ENCODE measurements around the gene BIRC7. TPM values are rescaled to one million over a fixed set of nuclear protein-coding genes. Genes with fewer than 3 reads are reported as not detected.

The BIRC7 gene
- total RNA-seq, 2 donors from 2014 or later = not detected

DNA sequence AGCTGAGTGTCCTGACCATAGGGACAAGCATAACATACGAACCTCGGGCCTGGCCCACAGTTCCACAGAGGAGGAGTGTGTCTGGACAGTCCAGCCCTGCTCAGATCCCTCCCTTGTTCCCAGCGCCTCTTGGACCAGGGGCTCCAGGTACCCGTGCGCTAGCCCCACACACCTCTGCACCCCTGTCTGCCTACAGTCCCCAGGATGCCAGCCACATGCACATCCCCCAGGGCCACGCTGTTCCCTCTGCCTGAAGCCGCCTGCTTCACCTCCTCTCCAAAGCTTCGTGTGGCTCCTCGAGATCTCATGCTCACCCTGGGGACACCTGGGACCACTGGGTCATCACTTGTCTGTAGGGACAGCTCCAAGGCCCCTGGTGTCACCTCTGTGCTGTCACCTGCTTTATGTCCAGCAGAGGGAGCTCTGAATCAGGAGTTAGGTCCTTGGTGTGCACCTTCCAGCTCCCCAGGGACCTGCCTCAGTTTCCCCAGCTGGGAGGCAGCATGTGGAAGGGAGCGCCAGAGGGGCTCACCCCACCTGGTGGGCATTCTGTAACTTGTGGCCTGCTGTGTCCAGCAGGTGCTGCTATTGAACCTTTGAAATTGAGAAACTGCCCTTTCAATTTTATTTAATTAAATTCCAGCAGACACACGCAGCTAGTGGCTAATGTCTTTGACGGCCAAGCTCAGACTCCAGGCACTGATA, 12.4 kb upstream of the BIRC7 start:
- H3K9me3 ChIP-seq = no peaks in the 10 kb centered on the region
- DNase-seq = peak; percentile 28 to 56 (median 48)
- H3K27ac ChIP-seq = no peak overlapping the region
- H3K27me3 ChIP-seq = no peaks in the 10 kb centered on the region
- intact Hi-C loops (cut with DNase I) = no loop called here
- H3K36me3 ChIP-seq (replicated peaks in 1 of 2; ENCODE audit: insufficient read depth in 1 of 2, low read depth in 2 of 2) = no peaks in the 10 kb centered on the region
- peaks cover 8% of the 10 kb centered on the region for H3K4me1 ChIP-seq
- WGBS, 2 donors = 29 to 30% methylated on average over 9 to 12 of the region's 12 CpGs
- TF ChIP-seq, protein P1, sequence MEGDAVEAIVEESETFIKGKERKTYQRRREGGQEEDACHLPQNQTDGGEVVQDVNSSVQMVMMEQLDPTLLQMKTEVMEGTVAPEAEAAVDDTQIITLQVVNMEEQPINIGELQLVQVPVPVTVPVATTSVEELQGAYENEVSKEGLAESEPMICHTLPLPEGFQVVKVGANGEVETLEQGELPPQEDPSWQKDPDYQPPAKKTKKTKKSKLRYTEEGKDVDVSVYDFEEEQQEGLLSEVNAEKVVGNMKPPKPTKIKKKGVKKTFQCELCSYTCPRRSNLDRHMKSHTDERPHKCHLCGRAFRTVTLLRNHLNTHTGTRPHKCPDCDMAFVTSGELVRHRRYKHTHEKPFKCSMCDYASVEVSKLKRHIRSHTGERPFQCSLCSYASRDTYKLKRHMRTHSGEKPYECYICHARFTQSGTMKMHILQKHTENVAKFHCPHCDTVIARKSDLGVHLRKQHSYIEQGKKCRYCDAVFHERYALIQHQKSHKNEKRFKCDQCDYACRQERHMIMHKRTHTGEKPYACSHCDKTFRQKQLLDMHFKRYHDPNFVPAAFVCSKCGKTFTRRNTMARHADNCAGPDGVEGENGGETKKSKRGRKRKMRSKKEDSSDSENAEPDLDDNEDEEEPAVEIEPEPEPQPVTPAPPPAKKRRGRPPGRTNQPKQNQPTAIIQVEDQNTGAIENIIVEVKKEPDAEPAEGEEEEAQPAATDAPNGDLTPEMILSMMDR (IDR thresholded peaks at IDR 0.05) = peak; percentile 47 to 64 (median 55)
- TF ChIP-seq POLR2A (IDR thresholded peaks at IDR 0.05) = no peak
- ATAC-seq = no peak
- no peak overlapping the region for H3K4me3 ChIP-seq

DNA sequence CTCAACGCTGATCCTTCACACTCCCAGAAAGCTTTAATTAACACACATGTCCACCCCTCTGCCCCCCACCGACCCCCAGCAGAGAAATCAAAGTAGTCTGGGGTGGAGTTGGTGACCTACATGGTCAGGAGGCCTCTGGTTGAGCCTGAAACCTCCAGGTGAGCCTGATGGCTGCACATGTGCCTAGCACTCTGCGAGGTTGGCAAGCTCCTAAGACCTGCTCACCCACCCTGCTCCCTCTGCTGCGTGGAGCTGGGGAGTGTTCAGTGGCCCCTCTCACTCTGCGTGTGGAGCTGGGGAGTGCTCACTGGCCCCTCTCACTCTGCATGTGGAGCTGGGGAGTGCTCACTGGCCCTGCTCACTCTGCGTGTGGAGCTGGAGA, 11.9 kb upstream of the BIRC7 start:
- DNase-seq (no peak), ATAC-seq (no peak)
- no peaks in the 10 kb centered on the region for H3K36me3 ChIP-seq (replicated peaks in 1 of 2; ENCODE audit: insufficient read depth in 1 of 2, low read depth in 2 of 2)
- no peaks in the 10 kb centered on the region for H3K9me3 ChIP-seq
- intact Hi-C loops (cut with DNase I) = no loop called here
- no peak overlapping the region for H3K4me3 ChIP-seq
- peaks cover 8% of the 10 kb centered on the region for H3K4me1 ChIP-seq
- WGBS, 2 donors = 58 to 66% methylated on average over 5 to 6 of the region's 6 CpGs
- TF ChIP-seq, protein P1 (IDR thresholded peaks at IDR 0.05) = no peak
- TF ChIP-seq POLR2A (IDR thresholded peaks at IDR 0.05) = no peak
- H3K27ac ChIP-seq = no peak overlapping the region
- H3K27me3 ChIP-seq = no peaks in the 10 kb centered on the region

DNA sequence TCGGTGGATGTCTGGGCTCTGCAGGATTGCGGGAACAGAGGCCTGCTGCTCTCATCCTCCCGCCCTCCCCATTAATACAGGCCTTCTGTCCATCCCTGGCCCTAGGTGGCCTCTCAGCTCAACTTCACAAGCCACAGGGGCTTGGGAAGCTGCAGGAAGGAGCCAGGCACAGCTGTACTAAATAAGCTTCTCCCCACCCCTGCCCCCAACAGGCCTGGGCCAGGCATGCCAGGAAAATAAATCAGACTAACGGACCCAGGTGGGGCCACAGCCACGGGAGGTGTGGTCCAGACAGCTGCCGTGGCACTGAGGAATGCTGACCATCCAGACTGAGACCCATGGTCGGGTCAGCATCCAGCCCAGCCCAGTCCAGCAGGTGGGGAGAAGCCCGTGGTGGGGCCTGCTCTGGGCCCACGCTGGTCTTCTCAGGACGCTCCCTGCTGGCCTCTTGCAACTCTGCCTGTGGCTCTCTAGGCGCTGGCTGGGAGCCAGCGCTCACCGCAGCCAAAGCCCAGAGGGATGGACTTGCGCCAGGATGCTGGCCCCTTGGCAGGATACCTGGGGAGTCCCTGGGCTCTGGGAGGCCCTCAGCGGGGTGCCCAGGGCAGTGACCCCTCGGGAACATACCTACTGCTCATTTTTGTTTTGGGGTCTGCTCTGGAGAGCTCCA, 11.2 kb upstream of the BIRC7 start:
- Histone ChIP-seq H3K27me3 (peaks cover 0 to 6% of the 10 kb centered on the region in 2 donors), H3K9me3 (no peaks in the 10 kb centered on the region), H3K36me3 (replicated peaks in 1 of 2; ENCODE audit: insufficient read depth in 1 of 2, low read depth in 2 of 2) (no peaks in the 10 kb centered on the region), H3K27ac (no peak overlapping the region), H3K4me3 (no peak overlapping the region), H3K4me1 (peaks cover 8% of the 10 kb centered on the region)
- DNase-seq = peak; percentile 54 to 75 (median 66)
- peak; percentile 62 for ATAC-seq
- TF ChIP-seq, protein P1 (IDR thresholded peaks at IDR 0.05) = peak in 1 of 7 experiments; percentile 16
- TF ChIP-seq POLR2A (IDR thresholded peaks at IDR 0.05) = no peak
- 21 to 36% methylated on average over 13 to 16 of the region's 16 CpGs for WGBS, 2 donors
- intact Hi-C loops (cut with DNase I) = no loop called here

DNA sequence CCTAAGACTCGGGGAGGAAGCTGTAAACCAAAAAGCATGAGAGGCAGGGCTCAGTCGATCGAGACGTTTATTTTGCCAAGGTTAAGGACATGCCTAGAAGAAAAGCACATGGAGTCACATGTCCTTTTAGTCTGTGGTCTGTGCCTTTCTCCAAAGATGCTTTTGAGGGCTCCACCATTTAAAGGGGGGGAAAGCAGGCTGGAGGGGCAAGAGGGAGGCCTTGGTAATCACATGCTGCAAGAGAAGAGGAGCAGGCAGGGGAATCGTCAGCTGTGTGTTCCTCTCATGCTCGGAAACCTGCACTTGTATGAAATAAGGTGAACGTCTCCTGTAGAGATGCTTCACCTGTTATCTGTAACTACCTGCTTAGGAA, 10.6 kb upstream of the BIRC7 start:
- Histone ChIP-seq H3K27me3 (peaks cover 0 to 9% of the 10 kb centered on the region in 2 donors), H3K9me3 (no peaks in the 10 kb centered on the region), H3K4me3 (no peak overlapping the region), H3K27ac (no peak overlapping the region), H3K4me1 (peaks cover 8% of the 10 kb centered on the region), H3K36me3 (replicated peaks in 1 of 2; ENCODE audit: insufficient read depth in 1 of 2, low read depth in 2 of 2) (no peaks in the 10 kb centered on the region)
- DNase-seq = no peak
- no peak for ATAC-seq
- intact Hi-C loops (cut with DNase I) = no loop called here
- TF ChIP-seq POLR2A (IDR thresholded peaks at IDR 0.05) = no peak
- TF ChIP-seq, protein P1 (IDR thresholded peaks at IDR 0.05) = no peak
- 29 to 32% methylated on average over 7 of the region's 7 CpGs for WGBS, 2 donors
